HepG2 (cell line): ENCODE measurements around the gene FAM219A. TPM values are rescaled to one million over a fixed set of nuclear protein-coding genes. Genes with fewer than 3 reads are reported as not detected.

Source experiments
- ATF4 ChIP-seq, 2 experiments: fragments of 450-650 bp in 1 of 2; sonication (generic) in 1 of 2; formaldehyde crosslinking; IDR thresholded peaks; 2 replicates each; pipeline versions ENCODE4 v1.5.0 to v1.8.0; 2020 to 2022; ENCODE audit warnings: mild to moderate bottlenecking in 1 of 2, missing genetic modification reagents in 1 of 2
- HDAC1 ChIP-seq: sonication (generic); formaldehyde crosslinking; IDR thresholded peaks from 2 replicates; pipeline ENCODE4 v1.5.1; 2020; ENCODE audit warnings: mild to moderate bottlenecking, missing genetic modification reagents
- KDM3A ChIP-seq: IDR thresholded peaks from 2 replicates; pipeline ENCODE4 v1.6.1; 2018; ENCODE audit warnings: low read depth, missing compliant biosample characterization
- KDM4B ChIP-seq: sonication (generic); formaldehyde crosslinking; IDR thresholded peaks from 2 replicates; pipeline ENCODE4 v1.4.0; 2020; ENCODE audit warnings: missing genetic modification reagents
- TCF7 ChIP-seq: sonication (generic); IDR thresholded peaks from 2 replicates; pipeline ENCODE4 v1.6.1; 2016; ENCODE audit warnings: antibody characterized with exemption, low read depth
- ZKSCAN1 ChIP-seq: fragments of 150-350 bp; IDR thresholded peaks from 2 replicates; pipeline ENCODE4 v1.6.1; 2014; ENCODE audit warnings: low read length
- ZNF142 ChIP-seq: sonication (generic); formaldehyde crosslinking; IDR thresholded peaks from 2 replicates; pipeline ENCODE4 v1.4.0; 2020; ENCODE audit warnings: missing genetic modification reagents
- ZNF318 ChIP-seq: sonication (generic); formaldehyde crosslinking; IDR thresholded peaks from 2 replicates; pipeline ENCODE4 v1.4.0; 2020; ENCODE audit warnings: mild to moderate bottlenecking, missing genetic modification reagents
- ZNF772 ChIP-seq: sonication (generic); formaldehyde crosslinking; IDR thresholded peaks from 2 replicates; pipeline ENCODE4 v1.5.0; 2020; ENCODE audit warnings: mild to moderate bottlenecking, missing genetic modification reagents
- ZNF800 ChIP-seq: sonication (generic); formaldehyde crosslinking; IDR thresholded peaks from 2 replicates; pipeline ENCODE4 v1.4.0; 2020; ENCODE audit warnings: missing genetic modification reagents
- ZNF883 ChIP-seq: sonication (generic); formaldehyde crosslinking; IDR thresholded peaks from 2 replicates; pipeline ENCODE4 v1.5.1; 2020; ENCODE audit warnings: mild to moderate bottlenecking, missing genetic modification reagents; ENCODE audit errors: not compliant biosample characterization
- polyA plus RNA-seq, 8 experiments: library from polyadenylated mRNA; depleted of rRNA in 3 of 8; stranded (reverse) in 7 of 8; unstranded in 1 of 8; fragments of >200 nt; fragmentation: Illumina TruSeq in 4 of 8; extraction: Trizol in 4 of 8; gene quantifications; 2 replicates each; pipeline versions ENCODE4 v1.2.1 to v1.2.3, GENCODE V29; 2011 to 2016; ENCODE audit warnings: low read depth in 4 of 8, missing spikeins in 1 of 8, mixed read lengths in 1 of 8; ENCODE audit not compliant: insufficient read depth in 1 of 8
- total RNA-seq, 5 experiments: library from RNA; depleted of rRNA; stranded (reverse); fragments of >200 nt; fragmentation: Illumina TruSeq; extraction: Trizol; gene quantifications; 2 replicates each; pipeline ENCODE4 v1.2.3, GENCODE V29; 2016; ENCODE audit warnings: low read depth in 1 of 5

Gene FAM219A
- total and polyA plus RNA-seq, 2 of the 13 experiments (the other 11 are each of a cell fraction or from before 2014, with no cell fraction given) = 3.9 to 6.4 TPM

GRCh38 chr9:34380511-34381315 is 77.7 kb downstream of the FAM219A start (continued):
- TF ChIP-seq TCF7 (no peak), ATF4 (CRISPR knock-in tag; IDR thresholded peaks at IDR 0.05) (0 out of 4 replicates have a peak, but pooled peaks of 1 of the 2 experiments have one; percentile 27), ZNF318 (no peak), KDM4B (CRISPR knock-in tag) (peak; percentile 47; the same call in 1 of the 2 replicates), ZNF772 (peak; percentile 70; the same call in 1 of the 2 replicates), ZNF883 (CRISPR knock-in tag) (peak; percentile 60), KDM3A (CRISPR knock-in tag) (no peak), ZKSCAN1 (no peak), ZNF142 (CRISPR knock-in tag) (peak; percentile 51; the same call in 1 of the 2 replicates), HDAC1 (CRISPR knock-in tag) (peak; percentile 76), ZNF800 (CRISPR knock-in tag) (no peak; the same call in 1 of the 2 replicates)
